Hematopoietic multipotent progenitor cell treated with erythropoietin and hydrocortisone succinate and interleukin-3 and kit ligand, for 8 days (in vitro differentiated cells): Measurements from ENCODE around the gene KLHL8.
"Not testable (repeated sequence)": the region's sequence is repeated elsewhere in the genome, so short reads cannot be mapped to it uniquely, and the experiment has no call there.

Experiments
- DNase-seq: peaks from one replicate; pipeline ENCODE4 v3.0.0-alpha.2; 2015

Gene KLHL8

GRCh38 chr4:87166296-87166854 is 54.0 kb downstream of the KLHL8 start:
- DNase-seq: no peak

GRCh38 chr4:87165892-87166291 is 54.5 kb downstream of the KLHL8 start:
- no peak for DNase-seq

GRCh38 chr4:87153078-87153870 is 67.1 kb downstream of the KLHL8 start:
- DNase-seq: no peak

GRCh38 chr4:87152310-87153041 is 67.9 kb downstream of the KLHL8 start:
- no peak for DNase-seq

GRCh38 chr4:87151730-87152129 is 68.7 kb downstream of the KLHL8 start:
- DNase-seq: no peak

- DNase-seq: peak; percentile 89
Measured at GRCh38 chr4:87150498-87151261, 69.7 kb downstream of the KLHL8 start.

- no peak for DNase-seq
Measured at GRCh38 chr4:87147116-87147515, 73.3 kb downstream of the KLHL8 start.

- DNase-seq: not testable (repeated sequence)
Measured at GRCh38 chr4:87145934-87146333, 74.5 kb downstream of the KLHL8 start.

- DNase-seq: peak; percentile 69
Measured at GRCh38 chr4:87144356-87144755, 76.1 kb downstream of the KLHL8 start.

- no peak for DNase-seq
Measured at GRCh38 chr4:87141428-87141827, 79.0 kb downstream of the KLHL8 start.

- no peak for DNase-seq
Measured at GRCh38 chr4:87134122-87134521, 86.3 kb downstream of the KLHL8 start.

GRCh38 chr4:87133183-87133582 is 87.2 kb downstream of the KLHL8 start:
- no peak for DNase-seq

GRCh38 chr4:87132035-87132434 is 88.4 kb downstream of the KLHL8 start:
- no peak for DNase-seq

GRCh38 chr4:87130985-87131703 is 89.3 kb downstream of the KLHL8 start:
- DNase-seq: no peak

- no peak for DNase-seq
Measured at GRCh38 chr4:87129681-87130080, 90.7 kb downstream of the KLHL8 start.

GRCh38 chr4:87128006-87128705 is 92.3 kb downstream of the KLHL8 start:
- DNase-seq: no peak

- no peak for DNase-seq
Measured at GRCh38 chr4:87126056-87126455, 94.4 kb downstream of the KLHL8 start.

GRCh38 chr4:87122252-87122651 is 98.2 kb downstream of the KLHL8 start:
- DNase-seq: no peak

GRCh38 chr4:87121341-87122065 is 98.9 kb downstream of the KLHL8 start:
- DNase-seq: no peak

- DNase-seq: no peak
Measured at GRCh38 chr4:87120411-87121162, 99.8 kb downstream of the KLHL8 start.
